Measurements from ENCODE around the gene UBAC1.

- no peak for TF ChIP-seq POLR2A (IDR thresholded peaks at IDR 0.05; ENCODE audit: extremely low read depth, insufficient read length)
- no peak for TF ChIP-seq CTCF (IDR thresholded peaks at IDR 0.05; ENCODE audit: low read depth, low read length)
These were observed 10.7 kb upstream of the UBAC1 start for GRCh38 chr9:135971892-135972291.
